Peyer's patch (tissue), 4 donors: ENCODE measurements around the gene HECTD2.

Experiments used
- CTCF ChIP-seq, 6 experiments: fragments of 450-650 bp in 4 of 6; fragments of 200-600 bp in 2 of 6; sonication (generic) in 1 of 6; IDR thresholded peaks; one replicate each; pipeline ENCODE4 v1.5.1; 2017 to 2019; ENCODE audit warnings: antibody characterized with exemption in 6 of 6, mild to moderate bottlenecking in 3 of 6, moderate library complexity in 1 of 6
- POLR2A ChIP-seq, 2 donors: fragments of 450-650 bp; IDR thresholded peaks; one replicate each; pipeline ENCODE4 v1.5.1; 2017; ENCODE audit warnings: antibody characterized with exemption in 2 of 2, mild to moderate bottlenecking in 2 of 2, moderate library complexity in 2 of 2

GRCh38 chr10:91479583-91479982 lies 69.4 kb downstream of the HECTD2 start:
- TF ChIP-seq CTCF (IDR thresholded peaks at IDR 0.05) (no peak), POLR2A (IDR thresholded peaks at IDR 0.05) (no peak)
